KMS-11 (cell line): Measurements from ENCODE around the gene PRR29.

ENCODE experiments used
- H2AFZ ChIP-seq: fragments of 200-600 bp; sonication (generic); 2 replicates; pipeline ENCODE4 v1.6.1; 2016; ENCODE audit warnings: antibody characterized with exemption, mixed run types, low read depth
- H3K27ac ChIP-seq: fragments of 200-600 bp; sonication (generic); 2 replicates; pipeline ENCODE4 v1.6.1; 2016; ENCODE audit warnings: mild to moderate bottlenecking, mixed run types
- H3K27me3 ChIP-seq: fragments of 200-600 bp; sonication (generic); 2 replicates; pipeline ENCODE4 v1.6.1; 2017; ENCODE audit warnings: mild to moderate bottlenecking, low read depth, mixed run types, moderate library complexity; ENCODE audit not compliant: insufficient read depth
- H3K36me3 ChIP-seq: fragments of 200-600 bp; sonication (generic); 2 replicates; pipeline ENCODE4 v1.6.1; 2017; ENCODE audit warnings: mild to moderate bottlenecking, mixed run types; ENCODE audit not compliant: insufficient read depth
- H3K4me1 ChIP-seq: fragments of 200-600 bp; sonication (generic); 2 replicates; pipeline ENCODE4 v1.6.1; 2016; ENCODE audit warnings: mild to moderate bottlenecking, low read depth, mixed run types; ENCODE audit not compliant: poor library complexity, severe bottlenecking
- H3K4me2 ChIP-seq: fragments of 200-600 bp; sonication (generic); 2 replicates; pipeline ENCODE4 v1.7.0; 2016; ENCODE audit warnings: mild to moderate bottlenecking, mixed run types
- H3K4me3 ChIP-seq: fragments of 200-600 bp; sonication (generic); IDR thresholded peaks from 2 replicates; pipeline ENCODE4 v1.6.1; 2017; ENCODE audit warnings: low read depth, low read length, mixed read lengths; ENCODE audit not compliant: insufficient read depth
- H3K79me2 ChIP-seq: fragments of 200-600 bp; sonication (generic); 2 replicates; pipeline ENCODE4 v1.6.1; 2016; ENCODE audit warnings: low read depth, mixed run types; ENCODE audit not compliant: insufficient read depth
- H3K9ac ChIP-seq: fragments of 200-600 bp; sonication (generic); 2 replicates; pipeline ENCODE4 v1.6.1; 2016; ENCODE audit warnings: mild to moderate bottlenecking, mixed run types
- H4K20me1 ChIP-seq: fragments of 200-600 bp; sonication (generic); 2 replicates; pipeline ENCODE4 v1.6.1; 2016; ENCODE audit warnings: mild to moderate bottlenecking, mixed run types; ENCODE audit not compliant: insufficient read depth
- TF ChIP-seq, protein P1 (sequence below): fragments of 200-600 bp; sonication (generic); conservative IDR thresholded peaks from 2 replicates; pipeline ENCODE4 v1.6.1; 2017; ENCODE audit warnings: low read depth, mild to moderate bottlenecking, antibody characterized with exemption, low read length, moderate library complexity, mixed read lengths

Gene PRR29

DNA sequence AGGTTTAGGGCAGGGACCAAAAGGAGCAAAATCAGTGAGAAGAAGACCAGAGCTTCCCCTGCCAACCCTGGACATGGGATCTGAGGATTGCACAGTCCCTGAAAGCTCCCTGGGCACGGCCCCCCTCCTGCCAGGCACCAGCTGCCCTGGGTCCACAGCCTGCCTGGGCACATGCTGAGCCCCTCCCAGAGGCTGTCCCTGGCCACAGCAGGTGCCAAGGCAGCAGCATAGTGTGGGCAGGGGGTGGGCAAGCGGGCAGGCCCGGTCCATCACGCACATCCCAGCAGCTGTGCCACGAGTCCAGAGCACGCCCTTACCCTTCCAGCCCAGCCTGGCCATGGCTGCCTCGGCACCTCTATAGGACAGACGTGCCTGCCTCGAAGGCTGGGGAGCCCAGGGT, 38.1 kb upstream of the PRR29 start:
- no peak overlapping the region for H3K4me3 ChIP-seq
- TF ChIP-seq, protein P1, sequence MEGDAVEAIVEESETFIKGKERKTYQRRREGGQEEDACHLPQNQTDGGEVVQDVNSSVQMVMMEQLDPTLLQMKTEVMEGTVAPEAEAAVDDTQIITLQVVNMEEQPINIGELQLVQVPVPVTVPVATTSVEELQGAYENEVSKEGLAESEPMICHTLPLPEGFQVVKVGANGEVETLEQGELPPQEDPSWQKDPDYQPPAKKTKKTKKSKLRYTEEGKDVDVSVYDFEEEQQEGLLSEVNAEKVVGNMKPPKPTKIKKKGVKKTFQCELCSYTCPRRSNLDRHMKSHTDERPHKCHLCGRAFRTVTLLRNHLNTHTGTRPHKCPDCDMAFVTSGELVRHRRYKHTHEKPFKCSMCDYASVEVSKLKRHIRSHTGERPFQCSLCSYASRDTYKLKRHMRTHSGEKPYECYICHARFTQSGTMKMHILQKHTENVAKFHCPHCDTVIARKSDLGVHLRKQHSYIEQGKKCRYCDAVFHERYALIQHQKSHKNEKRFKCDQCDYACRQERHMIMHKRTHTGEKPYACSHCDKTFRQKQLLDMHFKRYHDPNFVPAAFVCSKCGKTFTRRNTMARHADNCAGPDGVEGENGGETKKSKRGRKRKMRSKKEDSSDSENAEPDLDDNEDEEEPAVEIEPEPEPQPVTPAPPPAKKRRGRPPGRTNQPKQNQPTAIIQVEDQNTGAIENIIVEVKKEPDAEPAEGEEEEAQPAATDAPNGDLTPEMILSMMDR: no peak
- H3K4me2 ChIP-seq: no peak overlapping the region
- no peaks in the 10 kb centered on the region for H3K79me2 ChIP-seq
- H2AFZ ChIP-seq: no peak overlapping the region
- no peaks in the 10 kb centered on the region for H3K4me1 ChIP-seq
- no peak overlapping the region for H3K9ac ChIP-seq
- H3K27ac ChIP-seq: no peak overlapping the region
- H3K27me3 ChIP-seq: peaks cover 5% of the 10 kb centered on the region; the same call in 1 of the 2 replicates
- no peaks in the 10 kb centered on the region for H3K36me3 ChIP-seq
- no peaks in the 10 kb centered on the region for H4K20me1 ChIP-seq

DNA sequence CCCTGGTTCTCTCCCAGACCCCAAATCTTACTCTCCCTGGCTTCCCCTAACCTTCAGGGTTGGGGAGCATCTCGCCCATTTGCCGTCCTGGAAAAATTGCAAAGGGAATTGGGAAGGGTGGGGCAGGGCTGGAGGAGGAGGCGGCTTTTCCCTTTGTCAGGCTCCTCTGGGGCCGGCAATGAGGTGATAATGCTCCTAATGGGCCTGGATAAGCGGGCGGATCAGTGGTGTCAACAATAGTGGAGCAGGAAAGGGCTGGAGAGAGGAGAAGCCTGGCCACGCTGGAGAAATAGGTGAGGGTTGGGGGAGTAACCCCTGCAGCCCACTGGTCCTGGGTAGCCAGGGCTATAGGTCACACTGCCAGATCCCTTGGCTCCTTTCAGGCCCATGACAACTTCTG, 37.7 kb upstream of the PRR29 start:
- Histone ChIP-seq H3K4me3 (no peak overlapping the region), H3K4me2 (no peak overlapping the region), H3K27ac (no peak overlapping the region), H4K20me1 (no peaks in the 10 kb centered on the region), H3K36me3 (no peaks in the 10 kb centered on the region), H3K27me3 (peaks cover 8% of the 10 kb centered on the region; the same call in 1 of the 2 replicates), H3K9ac (no peak overlapping the region), H3K4me1 (no peaks in the 10 kb centered on the region), H3K79me2 (no peaks in the 10 kb centered on the region), H2AFZ (no peak overlapping the region)
- TF ChIP-seq, protein P1: no peak

DNA sequence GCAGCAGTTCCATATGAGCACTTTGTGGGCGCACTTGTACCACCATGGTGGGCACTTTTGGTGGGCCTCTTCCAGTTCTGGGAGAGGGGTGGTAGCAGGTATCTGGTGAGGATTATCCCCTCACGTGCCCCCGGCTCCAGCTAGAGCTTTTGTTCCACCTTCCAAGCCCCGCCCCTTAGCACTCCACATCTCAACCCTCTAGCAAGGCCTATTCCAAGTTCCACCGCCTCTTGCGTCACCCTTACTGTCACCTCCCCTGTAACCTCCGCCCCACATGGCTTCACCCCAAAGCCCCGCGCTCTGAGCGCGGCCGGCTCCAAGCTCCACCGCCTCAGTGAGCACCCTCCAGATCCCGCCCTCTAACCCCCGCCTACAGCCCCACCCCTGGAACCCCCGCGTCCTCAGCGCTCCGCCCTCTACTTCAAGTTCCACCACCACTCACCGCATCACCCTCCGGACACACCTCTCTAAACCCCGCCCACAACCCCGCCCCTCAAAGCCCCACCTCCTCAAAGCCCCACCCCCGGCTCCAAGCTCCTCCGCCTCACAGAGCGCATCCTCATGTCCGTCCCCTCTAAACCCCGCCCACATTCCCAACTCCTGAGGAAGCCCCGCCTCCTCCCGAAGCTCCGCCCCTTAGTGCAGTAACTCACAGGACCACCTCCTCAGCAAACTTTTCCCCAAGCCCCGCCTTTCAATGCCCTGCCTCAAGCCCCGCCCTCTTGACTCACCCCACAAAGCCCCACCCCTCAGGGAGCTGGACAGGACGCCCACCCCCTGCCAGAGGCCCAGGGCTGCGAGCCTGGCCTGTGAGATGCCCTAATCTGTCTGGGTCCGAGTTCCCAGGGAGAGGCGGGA, 36.6 kb upstream of the PRR29 start:
- H2AFZ ChIP-seq: peak overlapping the region; percentile 30; the same call in 1 of the 2 replicates
- H3K79me2 ChIP-seq: no peaks in the 10 kb centered on the region
- H3K4me1 ChIP-seq: no peaks in the 10 kb centered on the region
- H3K4me2 ChIP-seq: peak overlapping the region; percentile 72
- H4K20me1 ChIP-seq: no peaks in the 10 kb centered on the region
- peak overlapping the region; percentile 27; the same call in 1 of the 2 replicates for H3K9ac ChIP-seq
- TF ChIP-seq, protein P1: no peak
- H3K36me3 ChIP-seq: no peaks in the 10 kb centered on the region
- no peak overlapping the region for H3K4me3 ChIP-seq
- peaks cover 10% of the 10 kb centered on the region; the same call in 1 of the 2 replicates for H3K27me3 ChIP-seq
- H3K27ac ChIP-seq: no peak overlapping the region

DNA sequence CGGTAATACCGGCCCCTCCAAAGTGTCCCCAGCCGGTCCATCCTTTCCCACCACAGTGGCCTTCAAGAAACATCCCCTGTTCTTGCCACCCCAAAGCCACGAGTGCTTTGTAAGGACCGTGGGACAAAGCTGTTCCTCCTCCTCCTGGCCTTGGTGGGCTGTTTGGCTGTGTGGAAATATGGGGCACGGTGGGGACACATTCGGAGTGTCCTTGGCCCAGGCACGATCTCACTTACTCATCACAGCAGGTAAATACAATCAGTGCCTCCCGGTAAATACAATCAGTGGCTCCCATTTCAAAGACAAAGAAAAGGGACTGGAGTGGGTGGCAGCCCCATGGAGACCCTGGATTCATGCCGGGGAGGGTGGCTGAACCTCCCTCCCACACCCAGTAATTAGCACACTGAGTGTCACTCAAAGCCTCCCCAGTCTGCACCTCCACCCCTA, 35.8 kb upstream of the PRR29 start:
- Histone ChIP-seq H3K4me3 (no peak overlapping the region), H3K4me2 (no peak overlapping the region), H4K20me1 (no peaks in the 10 kb centered on the region), H3K79me2 (no peaks in the 10 kb centered on the region), H3K36me3 (no peaks in the 10 kb centered on the region), H3K27me3 (peaks cover 12% of the 10 kb centered on the region; the same call in 1 of the 2 replicates), H2AFZ (no peak overlapping the region), H3K27ac (no peak overlapping the region), H3K4me1 (no peaks in the 10 kb centered on the region), H3K9ac (no peak overlapping the region)
- TF ChIP-seq, protein P1: no peak
